Stimulated activated CD8-positive, alpha-beta memory T cell treated with anti-CD3 and anti-CD28 coated beads, Interleukin-2, amount 100 ng/mL, for 48 hours (primary cell): ENCODE data around the gene WASHC2A.
"Not testable (repeated sequence)": the region's sequence is repeated elsewhere in the genome, so short reads cannot be mapped to it uniquely, and the experiment has no call there.

Source experiments
- DNase-seq, 2 donors: peaks; one replicate each; pipeline ENCODE4 v3.0.0-alpha.2; 2020; ENCODE audit warnings: low read depth in 2 of 2

The WASHC2A gene

GRCh38 chr10:50157868-50158267 is 90.1 kb downstream of the WASHC2A start:
- DNase-seq = not testable (repeated sequence)

GRCh38 chr10:50159856-50160255 is 92.1 kb downstream of the WASHC2A start:
- DNase-seq = not testable (repeated sequence)

- DNase-seq = not testable (repeated sequence)
Measured at GRCh38 chr10:50165038-50165437, 97.3 kb downstream of the WASHC2A start.

GRCh38 chr10:50167833-50168232 is 100.1 kb downstream of the WASHC2A start:
- DNase-seq = not testable (repeated sequence)

GRCh38 chr10:50169506-50169905 is 101.8 kb downstream of the WASHC2A start:
- not testable (repeated sequence) for DNase-seq

- not testable (repeated sequence) for DNase-seq
Measured at GRCh38 chr10:50174788-50175525, 107.2 kb downstream of the WASHC2A start.
